ENCODE results near the gene FANCC.

FANCC gene

DNA sequence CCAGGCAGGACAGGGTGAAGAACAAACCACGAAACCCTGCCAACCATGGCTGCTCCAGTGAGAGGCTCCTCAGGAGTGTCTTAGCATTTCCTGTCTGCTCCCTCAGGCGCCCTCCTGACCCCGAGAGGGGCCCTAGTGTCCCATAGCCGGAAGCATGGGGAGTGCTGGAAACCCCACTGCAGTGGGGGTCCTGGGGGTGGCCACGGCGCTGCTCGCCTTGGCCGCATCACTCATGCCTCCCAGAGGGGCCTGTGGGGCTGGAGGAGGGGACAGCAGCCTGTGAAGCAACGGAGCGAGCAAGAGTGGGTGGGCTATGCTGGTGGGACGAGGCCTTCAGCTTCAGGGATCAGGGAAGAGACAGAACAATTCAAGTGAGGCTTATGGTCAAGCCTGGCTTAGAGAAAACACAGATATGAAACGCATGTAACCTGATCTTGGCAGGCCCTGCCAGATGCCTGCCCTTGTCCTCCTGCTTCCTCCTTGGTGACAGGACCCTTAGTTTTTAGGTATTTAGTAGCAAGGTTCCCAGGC, 219.1 kb downstream of the FANCC start:
- no peak for DNase-seq

- no peak for DNase-seq
Measured at GRCh38 chr9:95097279-95097678, 220.2 kb downstream of the FANCC start.

DNA sequence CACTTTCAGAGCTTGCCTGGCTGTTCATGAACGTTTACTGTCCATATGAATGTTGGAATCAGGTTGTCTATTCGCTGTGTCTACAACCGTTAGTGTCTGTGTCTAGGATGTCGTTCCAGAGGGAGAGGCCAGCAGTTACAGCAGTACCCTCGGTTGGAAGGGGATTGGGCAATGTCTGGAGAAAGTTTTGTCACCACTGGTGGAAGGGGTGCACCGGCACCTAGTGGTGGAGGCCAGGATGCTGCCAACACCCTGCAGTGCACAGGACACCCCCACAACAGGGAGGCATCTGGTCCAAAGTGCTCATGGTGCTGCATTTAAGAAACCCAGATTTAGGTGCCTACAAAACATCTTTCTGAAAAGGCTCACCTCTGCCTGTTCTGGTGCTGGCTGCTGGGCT, 220.7 kb downstream of the FANCC start:
- no peak for DNase-seq

- DNase-seq, result no peak
Measured at GRCh38 chr9:95096381-95096780, 221.1 kb downstream of the FANCC start.

DNA sequence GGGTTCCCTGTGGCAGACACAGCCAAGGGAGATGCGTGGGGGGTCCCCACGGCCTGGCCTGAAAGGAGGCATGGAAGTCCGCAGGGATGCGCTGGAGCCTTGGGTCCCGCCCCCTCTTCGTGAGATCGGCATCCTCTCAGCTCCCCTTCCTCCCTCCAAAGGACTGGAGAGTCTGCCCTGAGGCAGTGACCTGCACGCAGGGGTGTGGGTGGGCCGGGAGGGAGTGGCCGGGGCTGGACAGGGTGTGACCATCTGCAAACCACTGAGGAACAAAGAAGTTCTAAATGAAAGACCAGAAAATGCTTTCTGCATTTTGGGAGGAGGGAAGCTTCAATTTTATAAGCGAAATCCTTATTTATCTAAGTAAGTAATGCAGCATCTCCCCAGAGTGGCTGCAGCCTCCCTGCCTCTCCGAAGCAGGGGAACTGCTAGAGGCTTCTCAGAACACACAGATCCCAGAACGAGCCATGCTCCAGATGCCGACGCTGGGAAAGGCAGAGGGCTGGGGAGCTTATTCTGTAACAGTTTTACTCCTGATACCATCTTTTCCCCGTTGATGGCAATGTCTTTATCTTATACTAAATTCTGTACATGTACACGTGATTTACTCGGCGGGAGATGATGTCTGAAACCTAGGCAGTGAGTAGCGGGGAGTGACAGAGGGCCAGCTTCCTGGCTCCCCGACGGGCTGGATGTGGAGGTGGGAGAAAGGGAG, 221.7 kb downstream of the FANCC start:
- no peak for DNase-seq

GRCh38 chr9:95094002-95094401, 223.5 kb downstream of the FANCC start:
- no peak for DNase-seq

DNA sequence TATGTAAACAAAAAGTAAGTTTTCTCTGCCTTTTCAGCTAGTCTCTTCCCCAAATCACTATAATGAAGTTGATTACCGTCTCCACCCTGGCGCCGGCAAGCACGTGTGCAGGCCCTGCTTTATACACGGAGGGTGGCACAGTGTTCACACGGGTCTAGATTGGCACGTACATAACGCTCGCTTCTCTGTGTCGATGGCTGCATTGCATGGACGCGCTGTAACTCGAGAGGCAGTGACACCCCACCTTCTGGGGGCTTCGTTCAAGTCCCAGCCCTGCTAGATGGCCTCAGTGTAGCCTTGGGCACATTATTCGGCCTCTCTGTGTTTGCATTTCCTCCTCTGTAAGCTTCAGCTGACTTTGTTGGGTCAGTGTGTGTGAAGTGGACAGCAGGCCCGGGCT, 223.9 kb downstream of the FANCC start:
- no peak for DNase-seq

GRCh38 chr9:95092262-95093072, 225.0 kb downstream of the FANCC start:
- peak; percentile 97 for DNase-seq

- DNase-seq, result peak; percentile 83
Measured at GRCh38 chr9:95091601-95092261, 225.8 kb downstream of the FANCC start.

GRCh38 chr9:95090871-95091577, 226.5 kb downstream of the FANCC start:
- no peak for DNase-seq

DNA sequence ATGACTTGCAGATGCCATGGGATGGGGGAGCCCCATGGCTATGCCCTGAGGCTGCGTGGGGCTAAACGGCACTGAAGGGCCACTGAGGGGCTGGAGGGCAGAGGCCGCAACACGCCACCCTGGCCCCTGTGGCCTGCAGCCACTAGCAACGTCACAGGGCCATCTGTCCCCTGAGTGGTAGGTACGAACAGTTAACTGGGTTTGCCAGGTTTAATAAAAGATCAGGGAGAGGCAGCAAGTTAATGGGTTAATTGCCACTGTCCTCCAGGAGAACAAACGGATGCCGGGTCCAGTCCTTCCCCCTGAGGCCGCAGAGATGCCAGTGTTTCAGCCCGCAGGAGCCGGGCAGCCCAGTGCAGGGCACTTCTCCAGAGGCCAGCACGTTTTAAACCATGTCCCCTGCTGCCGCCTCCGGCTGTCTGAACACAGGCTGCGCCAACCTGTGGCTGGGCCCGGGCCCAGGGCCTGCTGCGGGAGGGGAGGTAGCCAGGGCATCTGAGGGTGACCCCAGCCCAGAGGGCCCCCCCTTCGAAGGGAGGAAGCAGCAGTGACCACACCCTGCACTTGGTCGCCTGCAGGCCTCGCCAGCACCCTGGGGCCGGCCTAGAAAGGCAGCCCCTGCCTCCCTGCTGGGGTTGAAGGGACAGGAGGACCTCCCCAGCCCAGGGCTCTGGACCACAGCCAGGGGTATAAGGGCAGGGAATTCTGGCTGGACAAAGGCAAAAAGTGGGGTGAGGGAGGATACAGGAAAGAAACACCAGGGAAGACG, 227.3 kb downstream of the FANCC start:
- no peak for DNase-seq

- DNase-seq, result no peak
Measured at GRCh38 chr9:95089257-95090022, 228.1 kb downstream of the FANCC start.

DNA sequence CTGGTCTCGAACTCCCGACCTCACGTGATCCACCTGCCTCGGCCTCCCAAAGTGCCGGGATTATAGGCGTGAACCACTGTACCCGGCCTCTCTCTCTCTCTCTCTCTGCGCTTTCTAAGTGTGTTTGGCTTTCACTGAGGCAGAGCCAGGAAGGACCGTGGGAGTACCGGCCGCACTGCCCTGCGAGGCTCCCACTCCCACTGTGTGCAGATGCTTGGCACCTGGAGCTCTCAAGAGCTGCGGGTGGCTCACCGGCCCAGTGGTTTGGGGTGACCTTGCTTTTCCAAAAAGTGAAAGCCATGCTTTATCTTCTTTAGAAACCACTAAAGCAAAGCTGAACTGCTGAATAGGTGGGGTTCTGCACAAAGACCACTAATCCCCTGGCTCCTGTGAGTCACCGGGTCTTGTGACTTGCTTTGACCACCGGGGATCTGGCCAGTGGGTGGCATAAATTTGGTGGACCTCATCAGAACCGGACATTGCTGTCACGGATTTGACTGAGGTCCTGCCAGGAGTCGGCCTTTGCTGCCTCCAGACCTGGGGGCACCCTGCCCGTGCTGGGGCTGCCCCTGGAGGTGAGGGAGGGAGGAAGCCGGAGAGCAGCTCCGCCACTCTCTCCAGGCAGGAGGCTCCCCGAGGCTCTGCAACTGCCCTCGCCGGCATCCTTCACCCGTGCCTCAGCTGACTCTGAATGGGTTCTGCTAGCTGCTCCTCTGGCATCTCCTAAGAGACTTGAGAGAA, 228.9 kb downstream of the FANCC start:
- DNase-seq, result no peak

DNA sequence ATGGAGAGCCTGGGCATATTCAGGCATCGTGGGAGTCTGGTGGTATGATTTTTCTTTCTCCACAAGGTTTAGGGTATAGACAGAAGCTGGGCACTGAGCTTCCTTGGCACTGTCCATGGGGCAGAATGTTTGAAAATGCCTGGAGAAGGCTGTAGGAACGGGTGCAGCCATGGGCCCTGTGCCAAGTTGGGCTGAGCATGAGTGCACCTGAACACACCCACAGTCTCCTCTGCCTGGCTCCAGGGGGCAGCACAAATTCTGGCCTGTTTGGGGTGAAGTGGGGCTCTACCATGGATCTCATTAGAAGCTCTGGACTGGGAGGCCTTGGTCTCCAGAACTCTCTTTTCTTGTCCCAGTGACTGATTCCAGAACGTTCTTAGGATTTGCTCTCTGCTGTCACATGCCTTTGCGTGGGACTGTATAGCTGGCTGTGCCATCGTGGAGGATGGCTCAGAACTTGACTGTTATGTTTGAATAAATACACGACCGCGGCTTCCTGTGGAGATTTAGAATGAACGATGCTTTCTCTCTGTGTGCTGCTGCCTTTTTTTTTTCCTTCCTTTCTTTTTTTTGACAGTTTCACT, 229.8 kb downstream of the FANCC start:
- DNase-seq, result no peak

GRCh38 chr9:95086564-95086955, 230.9 kb downstream of the FANCC start:
- no peak for DNase-seq

DNA sequence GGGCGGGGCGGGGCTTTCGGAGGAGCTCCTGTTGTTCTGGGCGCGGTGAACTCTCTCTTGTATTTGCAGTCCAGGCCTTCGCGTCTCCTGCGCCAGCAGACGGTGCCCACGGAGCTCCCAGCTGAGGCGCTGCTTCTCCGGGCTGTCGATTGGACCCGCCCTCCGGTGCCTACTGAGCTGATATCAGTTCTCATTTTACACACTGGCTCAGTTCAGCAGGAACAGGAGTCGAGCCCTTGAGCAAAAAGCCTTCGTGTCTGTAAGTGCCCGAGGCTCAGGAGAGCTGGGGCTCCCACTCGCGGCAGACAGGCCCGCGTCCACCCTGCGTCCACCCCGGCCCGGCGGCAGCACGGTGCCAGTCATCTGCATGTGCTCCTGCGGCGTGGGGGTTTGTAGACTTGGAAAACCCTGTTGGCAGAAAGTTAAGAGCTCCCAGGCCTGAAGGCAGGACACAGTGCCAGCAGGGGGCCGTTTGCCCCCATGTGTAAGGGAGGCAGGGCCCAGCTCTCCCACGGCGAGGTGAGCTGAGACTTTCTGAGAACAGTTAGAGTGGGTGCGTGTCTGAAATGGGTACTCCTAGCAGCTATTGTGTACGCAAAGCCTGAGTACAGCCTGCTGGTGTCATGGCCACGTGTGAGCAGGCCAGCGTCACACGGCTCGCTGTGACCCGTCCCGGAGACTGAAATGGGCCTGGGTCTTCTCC, 231.5 kb downstream of the FANCC start:
- no peak for DNase-seq

DNA sequence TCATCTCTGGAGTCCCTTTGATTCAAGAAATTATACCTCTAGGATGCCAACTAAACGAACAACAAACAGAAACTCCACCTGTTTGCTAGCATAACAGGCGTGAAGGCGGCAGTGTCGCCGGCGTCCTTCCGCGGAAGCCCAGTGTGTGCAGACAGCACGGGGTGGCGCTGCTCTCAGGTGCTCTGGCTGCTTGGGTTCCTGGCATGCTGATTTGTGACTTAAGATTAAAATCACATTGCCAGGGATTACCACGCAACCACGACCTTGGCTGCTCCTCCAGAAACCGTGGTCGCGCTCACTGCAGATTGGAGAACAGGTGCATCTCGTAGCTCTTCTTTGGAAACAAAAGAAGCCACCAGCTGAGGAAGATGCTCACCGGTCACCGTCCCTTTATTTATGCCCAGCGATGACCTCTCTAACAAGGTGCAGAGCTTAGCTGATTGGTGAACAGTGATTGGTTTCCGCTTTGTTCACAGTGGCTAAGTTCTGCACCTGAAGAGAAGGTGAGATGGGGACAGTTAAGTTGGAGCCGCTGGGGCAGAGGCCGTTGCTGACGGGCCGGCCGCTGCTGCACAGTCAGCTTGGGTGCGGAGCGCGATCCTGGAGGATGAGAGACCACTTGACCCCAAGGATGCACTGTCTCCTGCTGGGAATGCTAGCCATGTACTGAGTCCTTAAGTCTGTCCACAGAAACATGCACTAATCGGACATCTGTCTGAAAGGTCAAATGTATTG, 232.3 kb downstream of the FANCC start:
- no peak for DNase-seq

GRCh38 chr9:95084254-95084934, 233.1 kb downstream of the FANCC start:
- DNase-seq, result no peak
